NCI-H146 (cell line): ENCODE data around the gene SCN4B.

ENCODE experiments used
- DNase-seq: peaks from one replicate; lab custom pipeline; 2025; lab: John Stamatoyannopoulos, UW

SCN4B gene

GRCh38 chr11:118152020-118152551 is 537 bp downstream of the SCN4B start:
- no peak for DNase-seq

DNA sequence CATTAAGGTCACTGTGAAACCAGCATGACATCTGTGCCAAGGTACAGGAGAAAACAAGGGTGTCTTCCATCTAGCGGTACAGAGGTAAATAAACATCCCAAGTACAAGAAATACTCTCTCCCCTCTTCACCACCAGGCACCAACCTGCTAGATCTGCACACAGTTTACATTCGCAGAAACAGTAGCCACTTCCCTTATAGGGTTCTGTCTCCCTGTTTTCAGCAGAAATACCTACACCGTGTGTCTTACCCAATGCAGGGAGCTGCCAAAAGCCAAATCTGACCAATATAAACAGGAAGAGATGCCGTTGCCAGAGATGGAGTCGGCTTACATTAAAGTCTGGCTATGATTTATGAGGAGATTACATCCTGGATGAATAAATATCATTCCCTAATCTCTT is 1.2 kb downstream of the SCN4B start:
- no peak for DNase-seq

- DNase-seq = no peak
Measured at GRCh38 chr11:118149493-118149892, 3.1 kb downstream of the SCN4B start.

- no peak for DNase-seq
Measured at GRCh38 chr11:118148856-118149255, 3.8 kb downstream of the SCN4B start.

- no peak for DNase-seq
Measured at GRCh38 chr11:118148240-118148639, 4.4 kb downstream of the SCN4B start.

GRCh38 chr11:118147502-118147901 is 5.1 kb downstream of the SCN4B start:
- no peak for DNase-seq

GRCh38 chr11:118146554-118146953 is 6.1 kb downstream of the SCN4B start:
- DNase-seq = no peak

DNA sequence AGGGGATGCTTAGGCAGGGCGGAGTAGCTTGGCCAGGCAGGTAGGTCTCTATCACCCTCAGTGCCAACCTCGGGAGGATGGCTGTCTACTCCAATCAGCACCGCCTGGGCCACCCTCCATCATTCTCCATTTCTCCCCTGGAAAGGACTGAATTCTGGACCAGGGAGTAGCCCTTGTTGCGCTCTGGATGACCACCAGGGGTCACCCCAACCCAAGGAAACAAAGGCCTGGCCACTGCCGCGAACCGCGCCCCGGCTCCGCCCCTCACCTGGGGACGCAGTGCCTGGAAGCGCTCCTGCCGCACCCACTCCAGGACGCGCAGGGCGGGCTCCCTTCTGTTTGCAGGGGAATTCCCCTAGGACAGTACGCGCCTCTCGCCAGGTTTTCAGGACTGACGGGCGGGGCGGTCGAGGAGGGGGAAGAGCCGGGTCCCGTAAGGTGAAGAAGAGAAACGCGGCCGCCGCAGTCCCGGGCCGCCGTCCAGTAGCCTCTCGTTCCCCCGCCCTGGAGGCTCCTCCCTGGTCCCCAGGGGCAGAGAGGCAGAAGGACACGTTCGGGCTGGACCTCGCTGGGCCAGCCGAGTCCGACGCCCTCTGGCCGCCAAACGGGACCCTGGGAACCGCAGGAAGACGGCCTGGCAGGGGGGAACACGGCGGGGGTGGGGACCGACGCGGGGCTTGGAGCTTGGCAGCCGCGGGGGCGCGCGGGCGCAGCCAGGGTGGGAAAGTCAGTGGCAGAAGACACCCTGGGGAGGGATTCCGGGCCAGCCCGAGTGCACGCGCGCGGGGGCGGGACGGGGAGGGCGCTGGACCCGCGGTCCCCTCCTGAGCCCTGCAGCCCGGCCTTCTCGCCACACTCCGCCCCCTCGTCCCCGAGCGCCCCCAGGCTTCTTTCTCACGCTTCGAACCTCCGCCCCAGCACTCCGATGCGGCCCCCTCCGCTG is 7.1 kb downstream of the SCN4B start:
- DNase-seq = peak; percentile 81

DNA sequence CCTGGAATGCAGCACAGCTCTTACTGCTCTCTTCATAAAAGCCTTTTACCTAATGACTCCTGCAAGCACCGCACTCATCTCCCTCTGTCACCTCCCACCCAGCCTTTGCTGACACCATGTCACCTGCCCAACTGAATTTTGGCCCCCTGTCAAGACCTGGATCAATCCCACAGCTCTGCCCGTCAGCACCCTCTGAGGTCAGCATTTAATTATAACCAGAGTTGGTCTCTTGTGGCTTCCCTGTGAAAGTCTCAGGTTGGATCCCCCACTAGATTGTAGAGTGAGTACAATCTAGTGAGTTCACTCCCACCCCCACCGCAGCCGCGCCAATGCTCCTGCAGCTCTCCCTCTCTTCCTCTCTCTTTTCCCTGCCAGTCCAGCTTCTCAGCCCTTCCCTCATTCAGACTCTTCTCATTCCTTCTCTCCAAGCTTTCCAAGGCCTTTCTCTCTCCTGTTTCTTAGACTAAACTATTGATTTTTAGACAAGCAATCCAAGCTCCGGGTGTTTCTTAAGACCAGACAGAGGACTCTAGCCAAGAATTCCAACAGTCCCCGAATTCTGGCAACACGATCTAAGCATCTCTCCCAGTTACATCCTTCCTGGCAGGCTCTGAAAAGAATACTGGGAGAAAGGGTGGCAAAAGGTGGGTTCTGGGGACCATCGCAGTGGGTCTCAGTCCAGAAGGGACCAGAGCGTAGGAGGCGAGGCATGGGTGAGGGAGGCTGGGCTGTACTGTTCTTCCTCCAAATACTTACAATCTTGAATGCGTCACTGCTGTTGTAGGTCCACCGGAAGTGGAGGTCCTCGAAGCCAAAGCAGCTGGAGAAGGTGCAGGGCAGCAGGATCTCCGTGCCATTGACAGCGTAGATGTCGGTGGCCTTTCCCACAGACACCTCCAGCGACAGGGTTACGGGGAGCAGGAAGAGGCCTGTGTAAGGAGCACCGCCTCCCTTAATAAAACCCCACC is 8.0 kb downstream of the SCN4B start:
- no peak for DNase-seq

DNA sequence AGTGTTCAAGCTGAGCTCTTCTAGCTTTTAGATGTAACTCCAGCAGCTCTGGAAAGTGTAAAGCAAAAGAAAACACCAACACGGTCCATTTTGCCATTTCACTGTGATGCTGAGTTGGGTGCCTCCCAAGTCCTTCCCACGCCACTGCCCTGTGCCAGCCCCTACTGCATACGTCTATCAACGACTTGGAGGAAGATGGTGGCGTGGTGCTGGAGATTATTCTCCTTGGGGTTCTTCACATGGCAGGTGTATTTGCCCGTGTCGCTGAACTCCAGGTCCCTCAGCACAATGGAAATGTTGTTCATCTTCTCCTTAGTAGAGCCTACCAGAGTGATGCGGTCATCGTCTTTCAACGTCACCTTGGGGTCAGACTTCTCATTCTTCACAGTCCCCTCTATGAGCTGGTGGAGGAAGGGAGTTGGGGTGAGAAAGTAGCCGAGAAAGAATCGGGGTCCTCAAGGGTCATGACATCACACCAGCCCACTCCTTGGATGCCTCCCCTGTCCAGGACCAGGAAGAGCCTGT is 8.9 kb downstream of the SCN4B start:
- no peak for DNase-seq

- DNase-seq = peak; percentile 25
Measured at GRCh38 chr11:118142809-118143208, 9.8 kb downstream of the SCN4B start.

DNA sequence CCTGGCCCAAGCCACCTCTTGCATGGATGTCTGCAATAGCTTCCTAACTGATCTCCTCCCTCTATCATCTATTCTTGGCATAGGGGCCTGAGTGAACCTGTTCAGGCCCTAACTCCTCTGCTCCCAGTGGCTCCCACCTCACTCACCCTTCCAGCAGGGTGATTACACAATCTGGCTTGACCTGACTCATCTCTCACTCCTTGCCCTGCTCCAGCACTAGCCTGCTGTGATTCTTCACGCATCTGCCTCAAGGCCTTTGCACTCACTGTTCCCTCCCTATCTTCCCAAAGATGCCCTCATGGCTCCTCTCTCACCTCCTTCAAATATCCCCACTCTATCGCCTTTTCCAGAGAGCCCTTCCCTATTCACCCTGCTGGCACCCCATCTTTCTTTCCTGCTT is 10.5 kb downstream of the SCN4B start:
- no peak for DNase-seq

DNA sequence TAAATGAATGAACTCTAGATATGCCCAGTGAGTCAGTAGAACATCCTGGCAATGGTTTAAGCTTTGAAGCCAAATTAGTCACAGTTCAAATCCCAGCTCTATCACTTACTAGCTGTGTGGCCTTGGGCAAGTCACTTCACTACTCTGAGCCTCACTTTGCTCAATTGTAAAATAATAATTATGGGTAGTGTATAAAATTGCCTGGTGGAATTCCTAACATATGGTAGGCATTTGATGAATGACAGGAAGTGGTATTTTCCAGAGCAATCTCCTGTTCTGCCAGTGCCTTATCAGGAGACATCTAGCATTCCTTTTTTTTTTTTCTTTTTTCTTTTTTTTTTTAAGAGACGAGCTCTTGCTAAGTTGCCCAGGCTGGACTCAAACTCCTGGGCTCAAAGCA is 13.0 kb downstream of the SCN4B start:
- no peak for DNase-seq

DNA sequence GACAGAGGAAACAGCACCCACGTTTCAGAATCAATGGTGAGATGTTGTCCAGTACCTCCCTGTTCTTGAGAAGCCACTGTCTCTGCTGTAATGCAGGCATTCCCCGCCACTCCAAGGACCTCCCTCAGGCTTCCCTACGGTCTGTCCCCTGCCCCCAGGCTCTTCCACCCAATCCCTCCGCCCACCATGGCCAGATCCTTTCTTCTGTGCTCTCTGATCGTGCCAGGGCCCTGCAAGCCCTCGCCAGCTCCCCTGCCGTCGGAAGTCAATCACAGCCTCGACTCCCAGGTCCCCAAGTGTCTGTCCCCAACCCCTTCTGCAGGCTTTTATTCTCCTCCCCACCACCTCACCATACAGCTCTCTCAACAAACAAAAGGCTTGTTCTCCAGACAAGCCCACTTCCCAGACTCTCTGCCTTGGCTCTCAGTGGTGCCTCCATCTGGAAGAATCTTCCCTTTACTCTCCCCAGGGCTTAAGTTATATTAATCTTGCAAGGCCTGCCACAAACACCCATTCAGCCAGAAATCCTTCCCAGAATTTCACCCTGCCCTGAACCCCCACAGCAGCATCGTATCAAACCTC is 13.7 kb downstream of the SCN4B start:
- DNase-seq = no peak

GRCh38 chr11:118136801-118137200 is 15.8 kb downstream of the SCN4B start:
- DNase-seq = no peak

DNA sequence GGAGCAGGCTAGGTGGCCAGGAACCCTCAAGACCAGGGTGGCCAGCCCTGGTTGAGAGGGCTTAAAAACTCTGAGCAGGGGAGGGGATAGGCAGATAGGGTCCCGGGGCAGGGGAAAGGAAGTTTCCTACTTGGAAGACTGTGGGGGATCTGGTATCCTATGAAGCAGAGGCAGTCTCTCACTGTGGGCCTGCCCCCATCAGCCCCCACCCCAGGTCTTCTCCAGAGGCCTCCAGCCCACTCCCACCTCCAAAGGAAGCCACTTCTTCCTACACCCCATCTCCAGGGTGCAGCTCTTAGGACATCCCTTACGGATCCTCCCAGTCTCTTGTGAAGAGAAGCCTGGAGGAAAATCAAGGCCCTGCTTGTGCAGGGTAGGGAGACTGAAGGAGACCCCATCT is 16.3 kb downstream of the SCN4B start:
- no peak for DNase-seq

GRCh38 chr11:118135796-118136165 is 16.8 kb downstream of the SCN4B start:
- DNase-seq = no peak

DNA sequence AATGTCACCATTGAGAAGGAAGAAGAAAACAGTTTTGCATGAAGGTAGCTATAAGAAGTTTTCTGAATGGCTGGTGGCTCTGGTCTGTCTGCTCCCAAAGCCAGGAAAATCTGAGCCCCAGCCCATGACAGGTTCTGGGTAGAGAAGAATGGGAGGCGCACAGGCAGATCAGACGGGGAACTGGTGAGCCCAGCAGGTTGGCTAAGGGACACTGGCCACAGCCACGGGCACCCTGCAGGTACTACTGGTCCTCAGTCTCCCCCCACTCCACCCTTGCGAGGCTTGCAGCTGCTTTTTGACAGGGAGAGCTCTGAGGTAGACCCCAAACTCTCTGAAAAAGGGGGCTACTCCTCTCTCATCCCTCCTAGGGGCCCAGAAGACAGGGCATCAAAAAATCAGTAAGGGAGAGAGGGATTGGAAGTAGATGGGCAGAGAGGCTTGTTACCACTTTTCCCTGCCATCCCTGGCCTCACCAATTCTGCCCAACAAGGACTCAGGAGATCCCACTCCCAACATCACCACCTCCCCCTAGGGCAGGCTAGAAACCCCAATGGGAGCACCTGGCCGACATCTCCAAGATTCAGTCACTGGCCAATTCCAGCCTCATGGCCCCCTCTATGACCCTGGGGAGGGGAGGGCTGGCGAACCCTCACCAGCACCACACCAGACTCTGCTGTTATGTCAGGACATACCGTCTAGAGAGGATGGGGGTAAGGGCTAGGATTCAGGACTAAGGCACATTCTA is 17.4 kb downstream of the SCN4B start:
- no peak for DNase-seq

GRCh38 chr11:118133816-118134215 is 18.8 kb downstream of the SCN4B start:
- DNase-seq = no peak

- DNase-seq = no peak
Measured at GRCh38 chr11:118132385-118133151, 20.1 kb downstream of the SCN4B start.
